Measurements from ENCODE around the gene CCNJL. TPM values are rescaled to one million over a fixed set of nuclear protein-coding genes. Genes with fewer than 3 reads are reported as not detected.
"Not testable (repeated sequence)": the region's sequence is repeated elsewhere in the genome, so short reads cannot be mapped to it uniquely, and the experiment has no call there.

The CCNJL gene
- polyA plus RNA-seq, 4 donors, result 6.9 to 9.5 (median 8.3) TPM

GRCh38 chr5:160339406-160340130, 27.2 kb upstream of the CCNJL start:
- DNase-seq (ENCODE audit: low read depth in 4 of 4, low spot score in 2 of 4), result no peak

GRCh38 chr5:160334716-160335115, 22.4 kb upstream of the CCNJL start:
- DNase-seq (ENCODE audit: low read depth in 4 of 4, low spot score in 2 of 4), result not testable (repeated sequence)

GRCh38 chr5:160333721-160334120, 21.4 kb upstream of the CCNJL start:
- DNase-seq (ENCODE audit: low read depth in 4 of 4, low spot score in 2 of 4), result no peak

- DNase-seq (ENCODE audit: low read depth in 4 of 4, low spot score in 2 of 4), result no peak
Measured at GRCh38 chr5:160330212-160330611, 17.8 kb upstream of the CCNJL start.

- DNase-seq (ENCODE audit: low read depth in 4 of 4, low spot score in 2 of 4), result no peak
Measured at GRCh38 chr5:160327818-160328217, 15.5 kb upstream of the CCNJL start.

- no peak for DNase-seq (ENCODE audit: low read depth in 4 of 4, low spot score in 2 of 4)
Measured at GRCh38 chr5:160326981-160327380, 14.6 kb upstream of the CCNJL start.

GRCh38 chr5:160325716-160326115, 13.4 kb upstream of the CCNJL start:
- no peak for DNase-seq (ENCODE audit: low read depth in 4 of 4, low spot score in 2 of 4)

- no peak for DNase-seq (ENCODE audit: low read depth in 4 of 4, low spot score in 2 of 4)
Measured at GRCh38 chr5:160324886-160325285, 12.5 kb upstream of the CCNJL start.

GRCh38 chr5:160318409-160318808, 6.0 kb upstream of the CCNJL start:
- no peak for DNase-seq (ENCODE audit: low read depth in 4 of 4, low spot score in 2 of 4)

- no peak for DNase-seq (ENCODE audit: low read depth in 4 of 4, low spot score in 2 of 4)
Measured at GRCh38 chr5:160317434-160317833, 5.1 kb upstream of the CCNJL start.

- no peak for DNase-seq (ENCODE audit: low read depth in 4 of 4, low spot score in 2 of 4)
Measured at GRCh38 chr5:160315968-160316367, 3.6 kb upstream of the CCNJL start.

- DNase-seq (ENCODE audit: low read depth in 4 of 4, low spot score in 2 of 4), result no peak
Measured at GRCh38 chr5:160312960-160313727, 780 bp upstream of the CCNJL start.

- no peak for DNase-seq (ENCODE audit: low read depth in 4 of 4, low spot score in 2 of 4)
Measured at GRCh38 chr5:160311491-160312133, 752 bp downstream of the CCNJL start.

- DNase-seq (ENCODE audit: low read depth in 4 of 4, low spot score in 2 of 4), result no peak
Measured at GRCh38 chr5:160310552-160311295, 1.6 kb downstream of the CCNJL start.

- no peak for DNase-seq (ENCODE audit: low read depth in 4 of 4, low spot score in 2 of 4)
Measured at GRCh38 chr5:160310140-160310539, 2.2 kb downstream of the CCNJL start.

- no peak for DNase-seq (ENCODE audit: low read depth in 4 of 4, low spot score in 2 of 4)
Measured at GRCh38 chr5:160306696-160307095, 5.7 kb downstream of the CCNJL start.

- no peak for DNase-seq (ENCODE audit: low read depth in 4 of 4, low spot score in 2 of 4)
Measured at GRCh38 chr5:160305319-160305718, 7.0 kb downstream of the CCNJL start.

GRCh38 chr5:160303690-160304089, 8.7 kb downstream of the CCNJL start:
- no peak for DNase-seq (ENCODE audit: low read depth in 4 of 4, low spot score in 2 of 4)

- no peak for DNase-seq (ENCODE audit: low read depth in 4 of 4, low spot score in 2 of 4)
Measured at GRCh38 chr5:160298189-160298588, 14.2 kb downstream of the CCNJL start.

- no peak for DNase-seq (ENCODE audit: low read depth in 4 of 4, low spot score in 2 of 4)
Measured at GRCh38 chr5:160297776-160298175, 14.6 kb downstream of the CCNJL start.

GRCh38 chr5:160297004-160297403, 15.4 kb downstream of the CCNJL start:
- DNase-seq (ENCODE audit: low read depth in 4 of 4, low spot score in 2 of 4), result no peak
